ENCODE data around the gene NIPAL1. TPM values are rescaled to one million over a fixed set of nuclear protein-coding genes. Genes with fewer than 3 reads are reported as not detected.

NIPAL1 gene
- total RNA-seq, 4 donors from 2014 or later, result 5.0 to 26.3 (median 13.8) TPM

DNA sequence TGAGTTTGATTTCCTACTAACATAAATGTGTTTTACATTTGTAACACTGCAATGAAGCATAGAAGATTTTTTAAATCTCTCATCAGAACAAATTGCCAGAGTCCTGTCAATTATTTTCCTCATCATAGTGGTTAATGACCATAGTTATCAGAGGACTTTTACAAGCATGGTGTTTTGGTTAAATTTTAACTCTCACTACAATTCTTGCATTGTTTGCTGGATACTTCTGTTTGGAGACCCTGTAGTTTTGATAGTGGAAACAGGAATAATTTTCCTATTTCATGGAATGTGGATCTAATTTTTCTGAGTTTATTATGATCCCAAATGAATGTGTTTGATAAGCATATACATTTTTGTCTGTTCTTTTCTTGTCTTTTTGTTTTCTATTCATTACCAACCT, 16.8 kb downstream of the NIPAL1 start:
- Histone ChIP-seq H3K27ac (no peak overlapping the region), H3K9me3 (no peaks in the 10 kb centered on the region), H3K36me3 (no peaks in the 10 kb centered on the region), H3K4me3 (no peak overlapping the region), H3K4me1 (peaks cover 0 to 15% (median 0%) of the 10 kb centered on the region in 4 donors), H3K27me3 (no peaks in the 10 kb centered on the region)
- no peak for DNase-seq
- TF ChIP-seq, protein P1, sequence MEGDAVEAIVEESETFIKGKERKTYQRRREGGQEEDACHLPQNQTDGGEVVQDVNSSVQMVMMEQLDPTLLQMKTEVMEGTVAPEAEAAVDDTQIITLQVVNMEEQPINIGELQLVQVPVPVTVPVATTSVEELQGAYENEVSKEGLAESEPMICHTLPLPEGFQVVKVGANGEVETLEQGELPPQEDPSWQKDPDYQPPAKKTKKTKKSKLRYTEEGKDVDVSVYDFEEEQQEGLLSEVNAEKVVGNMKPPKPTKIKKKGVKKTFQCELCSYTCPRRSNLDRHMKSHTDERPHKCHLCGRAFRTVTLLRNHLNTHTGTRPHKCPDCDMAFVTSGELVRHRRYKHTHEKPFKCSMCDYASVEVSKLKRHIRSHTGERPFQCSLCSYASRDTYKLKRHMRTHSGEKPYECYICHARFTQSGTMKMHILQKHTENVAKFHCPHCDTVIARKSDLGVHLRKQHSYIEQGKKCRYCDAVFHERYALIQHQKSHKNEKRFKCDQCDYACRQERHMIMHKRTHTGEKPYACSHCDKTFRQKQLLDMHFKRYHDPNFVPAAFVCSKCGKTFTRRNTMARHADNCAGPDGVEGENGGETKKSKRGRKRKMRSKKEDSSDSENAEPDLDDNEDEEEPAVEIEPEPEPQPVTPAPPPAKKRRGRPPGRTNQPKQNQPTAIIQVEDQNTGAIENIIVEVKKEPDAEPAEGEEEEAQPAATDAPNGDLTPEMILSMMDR (IDR thresholded peaks at IDR 0.05), result no peak
- no peak for TF ChIP-seq POLR2A (IDR thresholded peaks at IDR 0.05)

DNA sequence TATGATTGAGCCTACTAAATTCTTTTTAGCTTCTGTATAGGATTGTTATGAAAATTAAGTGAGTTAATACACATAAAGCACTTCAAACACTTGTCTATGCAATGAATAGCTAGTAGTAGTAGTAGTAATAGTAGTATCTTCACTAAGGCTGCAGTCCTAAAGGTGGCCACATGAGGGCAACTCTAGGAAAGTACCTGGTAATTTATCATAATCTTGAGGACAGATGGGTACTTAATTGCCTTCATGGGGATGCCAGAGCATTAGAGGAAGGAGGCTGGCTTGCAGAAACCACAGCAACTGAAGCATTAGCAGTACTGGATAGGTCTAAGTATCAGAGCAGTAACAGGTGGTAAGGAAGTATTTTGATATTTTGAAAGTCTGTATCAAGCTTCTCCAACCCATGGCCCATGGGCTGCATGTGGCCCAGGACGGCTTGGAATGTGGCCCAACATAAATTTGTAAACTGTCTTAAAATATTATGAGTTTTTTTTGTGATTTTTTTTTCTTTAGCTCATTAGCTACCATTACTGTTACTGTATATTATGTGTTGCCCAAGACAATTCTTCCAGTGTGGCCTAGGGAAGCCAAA, 17.3 kb downstream of the NIPAL1 start:
- H3K36me3 ChIP-seq, result no peaks in the 10 kb centered on the region
- no peaks in the 10 kb centered on the region for H3K27me3 ChIP-seq
- no peak for TF ChIP-seq POLR2A (IDR thresholded peaks at IDR 0.05)
- TF ChIP-seq, protein P1 (IDR thresholded peaks at IDR 0.05), result peak; percentile 28 to 79 (median 66)
- H3K4me3 ChIP-seq, result no peak overlapping the region
- no peaks in the 10 kb centered on the region for H3K9me3 ChIP-seq
- DNase-seq, result peak in 2 of 3 donors; percentile 60 to 86
- peaks cover 0 to 15% (median 0%) of the 10 kb centered on the region in 4 donors for H3K4me1 ChIP-seq
- H3K27ac ChIP-seq, result no peak overlapping the region

DNA sequence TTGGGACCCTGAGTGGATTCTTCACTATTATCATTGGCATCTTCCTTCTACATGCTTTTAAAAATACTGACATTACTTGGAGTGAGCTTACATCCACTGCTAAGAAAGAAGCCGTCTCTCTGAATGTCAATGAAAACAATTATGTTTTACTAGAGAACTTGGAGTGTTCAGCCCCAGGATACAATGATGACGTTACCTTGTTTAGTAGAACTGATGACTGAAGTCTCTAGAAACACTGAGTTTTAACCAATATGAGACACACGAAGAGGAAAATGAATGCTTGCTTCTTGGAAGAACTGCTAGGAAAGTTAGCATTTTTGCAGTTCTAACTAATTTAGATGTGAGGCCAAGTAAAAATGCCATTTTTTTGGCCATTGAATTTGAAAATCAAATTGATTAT, 19.4 kb downstream of the NIPAL1 start:
- Histone ChIP-seq H3K4me3 (no peak overlapping the region), H3K27ac (no peak overlapping the region), H3K36me3 (no peaks in the 10 kb centered on the region), H3K4me1 (peaks cover 0 to 15% (median 0%) of the 10 kb centered on the region in 4 donors), H3K9me3 (no peaks in the 10 kb centered on the region), H3K27me3 (no peaks in the 10 kb centered on the region)
- no peak for DNase-seq
- TF ChIP-seq, protein P1 (IDR thresholded peaks at IDR 0.05), result no peak
- no peak for TF ChIP-seq POLR2A (IDR thresholded peaks at IDR 0.05)

DNA sequence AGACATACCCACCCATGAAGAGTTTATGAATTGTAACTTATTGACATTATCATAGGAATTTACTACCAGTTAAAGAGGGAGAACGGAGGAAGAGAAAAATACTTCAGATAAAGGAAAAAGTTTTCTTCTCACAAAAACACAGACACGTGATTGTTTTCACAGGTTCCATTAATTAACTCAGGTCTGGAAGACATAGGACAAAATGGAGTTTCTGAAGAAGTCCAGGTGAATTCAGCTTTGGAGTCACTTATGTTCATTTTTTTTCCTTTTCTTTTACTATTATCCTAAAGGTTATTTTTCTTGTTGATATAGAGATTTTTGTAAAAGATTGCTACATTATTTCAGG, 20.5 kb downstream of the NIPAL1 start:
- no peak for DNase-seq
- Histone ChIP-seq H3K9me3 (no peaks in the 10 kb centered on the region), H3K36me3 (no peaks in the 10 kb centered on the region), H3K4me1 (peaks cover 0 to 11% (median 0%) of the 10 kb centered on the region in 4 donors), H3K27me3 (no peaks in the 10 kb centered on the region), H3K27ac (no peak overlapping the region), H3K4me3 (no peak overlapping the region)
- TF ChIP-seq POLR2A (IDR thresholded peaks at IDR 0.05), result no peak
- TF ChIP-seq, protein P1 (IDR thresholded peaks at IDR 0.05), result no peak

DNA sequence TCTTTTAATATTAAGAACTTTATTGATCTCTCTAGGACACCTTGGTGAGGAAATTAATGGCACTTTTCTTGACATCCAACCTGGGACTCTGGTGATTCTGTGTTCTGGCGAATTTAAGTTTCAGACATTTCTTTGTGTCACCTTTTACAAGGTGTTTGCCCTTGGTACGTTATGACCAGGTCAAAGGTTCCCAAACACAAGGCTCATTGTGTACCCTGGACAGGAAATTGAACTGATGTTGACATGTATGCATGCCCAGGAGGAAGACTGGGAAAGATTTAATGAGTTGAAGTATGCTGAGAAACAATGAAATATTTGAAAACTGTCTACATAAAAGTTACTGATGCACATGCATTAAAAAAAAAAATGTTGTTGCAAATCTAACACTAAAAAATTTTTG, 22.1 kb downstream of the NIPAL1 start:
- no peaks in the 10 kb centered on the region for H3K4me1 ChIP-seq
- no peaks in the 10 kb centered on the region for H3K36me3 ChIP-seq
- no peak overlapping the region for H3K4me3 ChIP-seq
- TF ChIP-seq, protein P1 (IDR thresholded peaks at IDR 0.05), result no peak
- no peak for TF ChIP-seq POLR2A (IDR thresholded peaks at IDR 0.05)
- no peaks in the 10 kb centered on the region for H3K27me3 ChIP-seq
- no peaks in the 10 kb centered on the region for H3K9me3 ChIP-seq
- no peak overlapping the region for H3K27ac ChIP-seq
- no peak for DNase-seq

DNA sequence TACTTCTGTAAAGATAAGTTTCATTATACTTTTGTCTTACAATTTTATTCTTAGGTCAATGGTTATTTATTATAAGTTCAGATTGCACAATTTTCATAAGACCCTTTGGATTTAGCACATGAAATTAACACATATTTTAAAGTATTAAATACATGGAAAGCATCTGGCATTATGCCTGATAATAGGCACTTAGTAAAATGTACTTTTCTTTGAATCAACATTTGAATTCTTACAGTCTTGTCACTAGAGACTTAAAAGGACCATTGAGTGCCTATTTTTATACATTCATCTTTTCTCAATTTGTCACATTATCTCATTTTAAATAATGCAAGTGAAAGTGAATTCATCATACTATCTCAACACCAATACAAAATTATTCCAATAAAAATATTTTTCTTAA, 23.0 kb downstream of the NIPAL1 start:
- H3K4me1 ChIP-seq, result no peaks in the 10 kb centered on the region
- DNase-seq, result no peak
- TF ChIP-seq POLR2A (IDR thresholded peaks at IDR 0.05), result no peak
- H3K27ac ChIP-seq, result no peak overlapping the region
- H3K9me3 ChIP-seq, result no peaks in the 10 kb centered on the region
- H3K27me3 ChIP-seq, result no peaks in the 10 kb centered on the region
- H3K36me3 ChIP-seq, result no peaks in the 10 kb centered on the region
- H3K4me3 ChIP-seq, result no peak overlapping the region
